Measurements from ENCODE around the gene IL1RAPL1. TPM values are rescaled to one million over a fixed set of nuclear protein-coding genes. Genes with fewer than 3 reads are reported as not detected.

IL1RAPL1 gene
- total RNA-seq, 1 donor from 2014 or later, result 2.7 TPM

DNA sequence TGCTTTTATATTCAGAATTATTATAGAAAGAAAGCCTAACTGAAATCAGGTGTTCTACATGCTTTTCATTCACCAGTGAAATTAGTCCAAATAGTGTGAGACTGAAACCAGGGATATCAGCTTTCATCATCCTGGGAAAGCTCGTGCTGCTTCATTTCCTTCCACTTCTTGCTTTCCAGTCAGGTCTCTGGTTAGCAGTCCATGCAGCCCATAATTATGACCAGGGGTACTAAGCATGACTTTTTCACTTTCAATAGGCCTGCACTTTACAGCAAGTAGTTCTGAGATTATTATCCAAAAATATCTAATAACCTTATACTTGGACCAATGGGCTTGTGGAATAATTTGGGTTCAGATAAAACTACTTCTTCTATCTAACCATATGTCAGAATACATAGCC, 954.9 kb downstream of the IL1RAPL1 start:
- H3K9me3 Mint-ChIP-seq, result peaks cover 4% of the 10 kb centered on the region
- no peaks in the 10 kb centered on the region for H3K36me3 Mint-ChIP-seq (ENCODE audit: low read depth)
- H3K27me3 Mint-ChIP-seq (ENCODE audit: low read depth), result no peaks in the 10 kb centered on the region
- no peak overlapping the region for H3K4me3 Mint-ChIP-seq
- no peak for DNase-seq (ENCODE audit: low read depth, low spot score)
- no peak overlapping the region for H3K27ac Mint-ChIP-seq (ENCODE audit: unreplicated experiment)
- no peaks in the 10 kb centered on the region for H3K4me1 Mint-ChIP-seq
- TF ChIP-seq, protein P1, sequence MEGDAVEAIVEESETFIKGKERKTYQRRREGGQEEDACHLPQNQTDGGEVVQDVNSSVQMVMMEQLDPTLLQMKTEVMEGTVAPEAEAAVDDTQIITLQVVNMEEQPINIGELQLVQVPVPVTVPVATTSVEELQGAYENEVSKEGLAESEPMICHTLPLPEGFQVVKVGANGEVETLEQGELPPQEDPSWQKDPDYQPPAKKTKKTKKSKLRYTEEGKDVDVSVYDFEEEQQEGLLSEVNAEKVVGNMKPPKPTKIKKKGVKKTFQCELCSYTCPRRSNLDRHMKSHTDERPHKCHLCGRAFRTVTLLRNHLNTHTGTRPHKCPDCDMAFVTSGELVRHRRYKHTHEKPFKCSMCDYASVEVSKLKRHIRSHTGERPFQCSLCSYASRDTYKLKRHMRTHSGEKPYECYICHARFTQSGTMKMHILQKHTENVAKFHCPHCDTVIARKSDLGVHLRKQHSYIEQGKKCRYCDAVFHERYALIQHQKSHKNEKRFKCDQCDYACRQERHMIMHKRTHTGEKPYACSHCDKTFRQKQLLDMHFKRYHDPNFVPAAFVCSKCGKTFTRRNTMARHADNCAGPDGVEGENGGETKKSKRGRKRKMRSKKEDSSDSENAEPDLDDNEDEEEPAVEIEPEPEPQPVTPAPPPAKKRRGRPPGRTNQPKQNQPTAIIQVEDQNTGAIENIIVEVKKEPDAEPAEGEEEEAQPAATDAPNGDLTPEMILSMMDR (conservative IDR thresholded peaks at IDR 0.05), result no peak

DNA sequence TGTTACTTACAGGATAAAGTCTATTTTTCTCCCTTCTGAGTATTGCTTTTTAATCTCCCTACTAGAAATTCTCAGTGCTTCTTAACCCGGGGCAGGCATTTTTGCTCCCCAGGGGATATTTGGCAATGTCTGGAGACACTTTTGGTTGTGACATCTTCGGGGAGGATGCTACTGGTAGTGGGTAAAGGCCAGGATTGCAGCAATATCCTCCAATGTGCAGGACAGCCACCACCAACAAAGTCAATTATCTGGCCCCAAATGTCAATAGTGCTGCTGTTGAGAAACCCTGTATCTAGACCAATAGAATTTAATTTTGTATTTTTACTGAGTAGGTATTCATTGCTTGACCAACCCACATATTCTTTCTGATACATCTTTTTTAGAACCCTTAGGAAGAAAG, 958.6 kb downstream of the IL1RAPL1 start:
- Mint-ChIP-seq H3K27me3 (ENCODE audit: low read depth) (no peaks in the 10 kb centered on the region), H3K9me3 (peaks cover 4% of the 10 kb centered on the region), H3K27ac (ENCODE audit: unreplicated experiment) (no peak overlapping the region), H3K36me3 (ENCODE audit: low read depth) (no peaks in the 10 kb centered on the region), H3K4me1 (no peaks in the 10 kb centered on the region), H3K4me3 (no peak overlapping the region)
- TF ChIP-seq, protein P1 (conservative IDR thresholded peaks at IDR 0.05), result no peak
- DNase-seq (ENCODE audit: low read depth, low spot score), result no peak

DNA sequence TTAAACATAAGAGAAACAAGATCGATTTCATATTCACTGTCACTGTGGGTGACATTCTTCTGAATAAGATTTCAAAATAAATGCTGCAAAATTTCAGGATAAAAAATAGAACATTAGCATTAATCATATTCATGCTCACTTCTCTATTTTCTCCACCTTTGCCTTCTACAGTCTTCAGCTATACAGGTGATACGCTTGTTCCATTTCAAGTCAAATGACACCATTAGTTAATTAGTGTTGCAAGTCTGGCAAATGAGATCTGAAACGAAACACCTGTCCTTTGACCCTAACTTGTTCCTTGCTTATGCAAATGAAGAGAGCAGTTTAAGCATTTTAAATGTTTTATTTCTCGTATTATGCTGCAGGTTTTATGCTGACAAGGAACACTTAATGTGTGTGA, 960.6 kb downstream of the IL1RAPL1 start:
- Mint-ChIP-seq H3K4me3 (no peak overlapping the region), H3K27ac (ENCODE audit: unreplicated experiment) (no peak overlapping the region), H3K27me3 (ENCODE audit: low read depth) (no peaks in the 10 kb centered on the region), H3K36me3 (ENCODE audit: low read depth) (no peaks in the 10 kb centered on the region), H3K4me1 (peaks cover 11% of the 10 kb centered on the region), H3K9me3 (peaks cover 11% of the 10 kb centered on the region)
- DNase-seq (ENCODE audit: low read depth, low spot score), result no peak
- TF ChIP-seq, protein P1 (conservative IDR thresholded peaks at IDR 0.05), result no peak

DNA sequence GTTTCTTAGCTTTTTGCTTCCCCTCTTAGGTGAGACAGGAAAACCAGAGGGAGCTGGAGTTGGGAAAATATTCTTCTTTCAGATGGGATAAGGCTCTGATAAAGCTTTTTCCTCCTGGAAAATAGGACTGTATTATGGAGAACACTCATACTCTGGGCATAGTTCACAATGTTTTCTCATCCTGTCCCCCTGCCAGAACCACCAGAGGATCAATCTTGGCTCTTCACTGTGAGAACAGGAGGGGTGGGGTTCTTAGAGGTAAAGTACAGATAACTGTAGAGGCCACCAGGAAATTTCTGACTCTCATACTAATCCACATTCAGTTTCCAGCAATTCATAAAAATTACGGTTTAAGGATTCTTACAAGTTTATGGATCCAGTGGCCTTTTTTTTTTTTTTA, 966.3 kb downstream of the IL1RAPL1 start:
- DNase-seq (ENCODE audit: low read depth, low spot score), result no peak
- Mint-ChIP-seq H3K4me1 (peaks cover 26% of the 10 kb centered on the region), H3K4me3 (no peak overlapping the region), H3K36me3 (ENCODE audit: low read depth) (peaks cover 4% of the 10 kb centered on the region), H3K27ac (ENCODE audit: unreplicated experiment) (peak overlapping the region; percentile 70), H3K27me3 (ENCODE audit: low read depth) (no peaks in the 10 kb centered on the region), H3K9me3 (peaks cover 18% of the 10 kb centered on the region)
- TF ChIP-seq, protein P1 (conservative IDR thresholded peaks at IDR 0.05), result no peak

DNA sequence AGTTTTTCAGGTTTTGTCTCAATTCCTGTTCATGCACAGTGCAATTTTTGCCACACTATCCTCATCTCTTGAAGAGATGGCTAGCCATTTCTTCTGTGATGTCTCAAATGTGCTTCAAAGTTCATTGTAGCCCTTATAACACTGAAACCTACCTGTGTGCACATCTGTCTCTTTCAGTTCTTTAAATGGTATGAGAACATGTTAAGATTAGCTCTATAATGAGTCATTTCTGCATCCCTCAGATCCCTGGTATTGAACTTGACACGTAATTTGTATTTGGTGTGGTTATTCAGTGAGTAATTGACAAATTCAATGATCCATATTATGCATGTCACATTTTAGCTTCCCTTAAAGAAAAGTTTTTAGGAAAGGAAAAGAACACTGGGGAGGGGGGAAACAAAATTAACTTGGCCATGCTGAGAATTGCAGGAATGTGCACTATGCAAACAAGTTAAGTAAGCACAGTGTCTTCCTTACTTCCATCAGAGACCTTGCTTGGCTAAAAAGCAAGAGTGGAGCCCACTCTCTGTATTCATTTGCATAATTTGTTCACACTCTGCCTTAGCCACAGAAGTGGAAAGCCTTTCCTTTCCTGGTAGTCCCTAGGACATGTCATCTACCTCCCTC, 968.3 kb downstream of the IL1RAPL1 start:
- DNase-seq (ENCODE audit: low read depth, low spot score), result no peak

More for the DNA sequence above, 968.3 kb downstream of the IL1RAPL1 start:
- H3K36me3 Mint-ChIP-seq (ENCODE audit: low read depth), result peaks cover 14% of the 10 kb centered on the region
- H3K27me3 Mint-ChIP-seq (ENCODE audit: low read depth), result no peaks in the 10 kb centered on the region
- H3K4me3 Mint-ChIP-seq, result no peak overlapping the region
- TF ChIP-seq, protein P1 (conservative IDR thresholded peaks at IDR 0.05), result no peak
- peaks cover 26% of the 10 kb centered on the region for H3K4me1 Mint-ChIP-seq
- no peak overlapping the region for H3K27ac Mint-ChIP-seq (ENCODE audit: unreplicated experiment)
- H3K9me3 Mint-ChIP-seq, result peaks cover 28% of the 10 kb centered on the region
